Tibial artery (tissue), 4 donors: ENCODE measurements around the gene PDIK1L.

Experiments
- DNase-seq, 2 donors: peaks; one replicate each; pipeline ENCODE4 v3.0.0-alpha.2; 2019
- H3K27ac ChIP-seq, 2 donors: fragments of 200-600 bp; sonication (generic) in 1 of 2; 1 replicate in 1 of 2; 2 replicates in 1 of 2; pipeline ENCODE4 v1.5.1; 2018 to 2019; ENCODE audit warnings: mild to moderate bottlenecking in 1 of 2
- H3K27me3 ChIP-seq, 2 donors: fragments of 200-600 bp; sonication (generic) in 1 of 2; one replicate each; pipeline versions ENCODE4 v1.5.1 to v1.6.0; 2016 to 2019
- H3K36me3 ChIP-seq, 3 donors: fragments of 200-600 bp; sonication (generic) in 2 of 3; one replicate each; pipeline ENCODE4 v1.5.1; 2016 to 2019; ENCODE audit warnings: mild to moderate bottlenecking in 2 of 3
- H3K4me1 ChIP-seq, 4 donors: fragments of 200-600 bp; sonication (generic) in 2 of 4; 1 replicate in 3 of 4; 2 replicates in 1 of 4; pipeline ENCODE4 v1.5.1; 2016 to 2019
- H3K4me3 ChIP-seq, 2 donors: fragments of 200-600 bp; sonication (generic) in 1 of 2; 1 replicate in 1 of 2; 2 replicates in 1 of 2; pipeline ENCODE4 v1.5.1; 2018 to 2019; ENCODE audit warnings: mild to moderate bottlenecking in 2 of 2
- H3K9me3 ChIP-seq, 3 donors: fragments of 200-600 bp; sonication (generic) in 1 of 3; one replicate each; pipeline ENCODE4 v1.5.1; 2016 to 2019
- intact Hi-C: fragments of 100-400 bp; cut with DNase I; formaldehyde crosslinking; loops from one replicate; pipeline ENCODE4 v1.15.0; 2023; ENCODE audit warnings: low total_unique reads
- TF ChIP-seq, protein P1 (sequence below), 2 experiments: fragments of 200-600 bp in 1 of 2; fragments of 450-650 bp in 1 of 2; IDR thresholded peaks; one replicate each; pipeline ENCODE4 v1.5.1; 2017 to 2019; ENCODE audit warnings: antibody characterized with exemption in 2 of 2, mild to moderate bottlenecking in 1 of 2, moderate library complexity in 1 of 2

Gene PDIK1L

DNA sequence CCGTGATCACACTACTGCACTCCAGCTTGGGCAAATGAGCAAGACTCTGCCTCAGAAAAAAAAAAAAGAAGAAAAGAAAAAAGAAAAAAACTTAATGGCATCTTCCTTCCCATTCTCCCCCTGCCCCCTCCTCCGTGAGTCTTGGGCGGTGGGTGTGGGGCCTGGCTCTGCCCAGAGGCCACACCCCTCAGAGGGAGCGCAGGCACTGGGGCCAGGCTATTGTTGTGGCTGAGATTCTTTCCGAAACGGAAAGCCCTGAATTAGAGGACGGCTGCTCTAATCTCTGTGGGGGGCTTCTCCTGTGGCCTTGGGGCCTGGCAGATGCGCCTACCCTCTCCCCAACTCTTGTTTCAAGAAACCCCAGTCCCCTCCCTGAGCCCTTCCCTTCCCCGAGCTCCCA lies 43.1 kb downstream of the PDIK1L start:
- no peak for DNase-seq
- Histone ChIP-seq H3K4me3 (no peak overlapping the region), H3K27me3 (peaks cover 0 to 58% of the 10 kb centered on the region in 2 donors), H3K27ac (no peak overlapping the region), H3K4me1 (no peaks in the 10 kb centered on the region), H3K9me3 (no peaks in the 10 kb centered on the region), H3K36me3 (no peaks in the 10 kb centered on the region)
- intact Hi-C loops = no loop called here
- TF ChIP-seq, protein P1, sequence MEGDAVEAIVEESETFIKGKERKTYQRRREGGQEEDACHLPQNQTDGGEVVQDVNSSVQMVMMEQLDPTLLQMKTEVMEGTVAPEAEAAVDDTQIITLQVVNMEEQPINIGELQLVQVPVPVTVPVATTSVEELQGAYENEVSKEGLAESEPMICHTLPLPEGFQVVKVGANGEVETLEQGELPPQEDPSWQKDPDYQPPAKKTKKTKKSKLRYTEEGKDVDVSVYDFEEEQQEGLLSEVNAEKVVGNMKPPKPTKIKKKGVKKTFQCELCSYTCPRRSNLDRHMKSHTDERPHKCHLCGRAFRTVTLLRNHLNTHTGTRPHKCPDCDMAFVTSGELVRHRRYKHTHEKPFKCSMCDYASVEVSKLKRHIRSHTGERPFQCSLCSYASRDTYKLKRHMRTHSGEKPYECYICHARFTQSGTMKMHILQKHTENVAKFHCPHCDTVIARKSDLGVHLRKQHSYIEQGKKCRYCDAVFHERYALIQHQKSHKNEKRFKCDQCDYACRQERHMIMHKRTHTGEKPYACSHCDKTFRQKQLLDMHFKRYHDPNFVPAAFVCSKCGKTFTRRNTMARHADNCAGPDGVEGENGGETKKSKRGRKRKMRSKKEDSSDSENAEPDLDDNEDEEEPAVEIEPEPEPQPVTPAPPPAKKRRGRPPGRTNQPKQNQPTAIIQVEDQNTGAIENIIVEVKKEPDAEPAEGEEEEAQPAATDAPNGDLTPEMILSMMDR (IDR thresholded peaks at IDR 0.05) = no peak

DNA sequence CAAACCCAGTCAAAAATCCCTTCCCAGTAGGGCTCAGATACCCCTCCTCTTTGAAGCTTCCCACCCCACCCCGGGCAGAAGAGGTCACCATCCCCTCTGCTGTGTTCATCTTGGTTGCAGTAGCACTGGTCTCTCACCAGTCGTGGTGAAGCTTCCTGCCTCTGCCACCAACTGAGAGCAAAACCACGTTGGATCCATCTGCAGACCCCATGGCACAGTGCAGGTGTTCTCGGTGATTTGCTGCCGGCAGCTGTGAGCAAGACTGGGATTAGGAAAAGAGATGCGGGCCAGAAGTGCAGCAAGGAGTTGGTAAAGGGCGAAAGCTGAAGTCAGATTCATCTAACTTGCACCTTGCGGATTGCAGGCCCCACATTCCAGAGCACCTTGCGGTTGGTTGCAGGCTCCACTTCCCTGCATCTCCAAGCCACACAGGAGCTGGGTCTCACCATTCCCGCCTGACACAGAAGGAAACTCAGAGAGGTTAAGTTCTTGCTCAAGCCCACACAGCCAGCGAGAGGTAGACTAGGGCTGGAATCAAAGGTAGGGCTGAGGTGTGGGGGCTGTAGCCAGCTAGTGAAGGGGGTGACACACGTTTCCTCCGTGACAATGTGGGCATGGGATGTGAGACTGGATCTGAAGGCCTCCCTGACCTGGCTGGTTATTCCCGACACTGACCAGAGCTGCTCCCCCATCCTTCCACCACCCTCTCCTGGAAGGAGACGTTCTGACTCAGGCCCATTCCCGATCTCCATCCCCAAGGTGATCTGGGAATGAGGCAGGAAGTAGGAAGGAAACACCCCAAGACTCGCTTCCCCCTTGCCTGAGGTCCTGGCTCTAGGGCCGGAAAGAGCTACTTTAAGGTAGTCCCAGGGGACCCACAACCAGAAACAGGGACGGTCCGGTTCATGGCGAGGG lies 44.0 kb downstream of the PDIK1L start:
- no peaks in the 10 kb centered on the region for H3K36me3 ChIP-seq
- DNase-seq = no peak
- H3K27ac ChIP-seq = no peak overlapping the region
- H3K9me3 ChIP-seq = no peaks in the 10 kb centered on the region
- H3K4me1 ChIP-seq = no peaks in the 10 kb centered on the region
- TF ChIP-seq, protein P1 (IDR thresholded peaks at IDR 0.05) = no peak
- intact Hi-C loops = no loop called here
- H3K27me3 ChIP-seq = peaks cover 0 to 56% of the 10 kb centered on the region in 2 donors
- H3K4me3 ChIP-seq = peak overlapping the region; percentile 6 to 23

DNA sequence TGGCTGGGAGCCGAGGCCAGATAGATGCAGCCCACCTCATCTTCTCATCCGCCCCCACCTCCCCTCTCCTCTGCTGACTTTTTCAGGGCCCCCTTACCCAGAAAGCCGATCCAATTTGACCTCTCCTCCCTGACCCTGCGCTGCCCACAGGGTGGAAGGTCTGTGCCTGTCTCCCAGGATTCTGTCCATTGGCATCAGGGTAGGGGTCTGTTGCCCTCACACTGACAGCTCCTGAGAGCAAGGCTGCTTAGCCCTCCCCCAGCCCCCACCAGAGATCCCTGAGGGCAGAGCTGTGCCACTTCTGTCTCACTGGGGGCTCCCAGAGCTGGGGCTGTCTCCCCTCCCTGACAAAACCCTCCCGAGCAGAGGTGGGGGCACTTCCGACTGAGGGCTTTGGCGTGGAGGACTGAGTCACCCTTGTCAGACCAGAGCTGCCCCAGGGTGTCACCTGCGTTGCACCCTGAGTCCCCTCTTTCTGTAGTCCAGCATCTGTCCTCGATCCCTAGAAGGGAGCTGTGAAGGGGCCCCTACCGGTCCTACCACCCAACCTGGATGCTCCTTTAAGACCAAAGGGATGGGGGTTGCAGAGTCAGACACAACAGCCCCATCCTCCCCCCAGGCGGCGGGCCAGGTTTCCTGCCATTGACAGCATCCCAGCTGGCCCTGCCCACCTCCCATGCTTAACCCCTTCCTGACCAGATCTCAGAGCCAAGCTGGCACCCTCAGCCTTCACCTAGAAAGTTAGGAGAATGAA lies 44.8 kb downstream of the PDIK1L start:
- Histone ChIP-seq H3K36me3 (no peaks in the 10 kb centered on the region), H3K27me3 (peaks cover 0 to 57% of the 10 kb centered on the region in 2 donors), H3K27ac (no peak overlapping the region), H3K4me3 (peak overlapping the region; percentile 6 to 23), H3K9me3 (no peaks in the 10 kb centered on the region), H3K4me1 (peaks cover 0 to 8% (median 5%) of the 10 kb centered on the region in 4 donors)
- peak in 1 of 2 donors; percentile 40 for DNase-seq
- intact Hi-C loops = no loop called here
- TF ChIP-seq, protein P1 (IDR thresholded peaks at IDR 0.05) = no peak

DNA sequence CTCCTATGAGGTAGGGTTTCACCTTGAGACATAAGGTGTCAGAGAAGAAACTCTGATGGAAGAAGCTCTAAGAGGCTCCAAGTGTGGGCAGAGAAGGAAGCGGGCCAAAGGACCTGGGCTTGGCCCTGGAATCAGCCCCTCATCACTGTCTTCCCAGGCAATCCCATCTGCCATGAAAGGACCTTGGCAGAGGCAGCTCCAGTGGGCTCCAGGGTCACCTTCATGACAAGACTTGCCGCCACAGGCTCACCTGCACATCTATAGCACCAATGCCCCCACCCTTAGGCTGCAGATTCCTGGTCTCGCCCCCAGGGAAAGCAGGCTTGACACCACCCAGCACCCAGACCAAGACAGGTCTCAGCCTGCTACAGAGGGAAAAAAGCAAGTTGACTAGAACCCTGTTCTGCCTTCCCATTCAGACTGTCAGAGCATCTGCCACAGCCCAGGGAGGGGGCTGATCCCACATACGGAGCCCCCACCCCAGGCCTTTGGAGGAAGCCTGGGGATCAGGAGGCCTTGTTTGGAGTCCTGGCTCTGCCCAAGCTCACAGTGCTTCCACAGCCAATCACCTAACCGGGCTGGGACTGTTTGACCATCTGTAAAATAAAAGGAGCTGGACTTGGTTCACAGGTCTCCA lies 46.8 kb downstream of the PDIK1L start:
- Histone ChIP-seq H3K27me3 (peaks cover 0 to 57% of the 10 kb centered on the region in 2 donors), H3K4me1 (peaks cover 0 to 18% (median 10%) of the 10 kb centered on the region in 4 donors), H3K27ac (no peak overlapping the region), H3K9me3 (no peaks in the 10 kb centered on the region), H3K36me3 (no peaks in the 10 kb centered on the region), H3K4me3 (peak overlapping the region in 1 of 2 donors; percentile 63)
- intact Hi-C loops = no loop called here
- TF ChIP-seq, protein P1 (IDR thresholded peaks at IDR 0.05) = no peak
- DNase-seq = no peak

DNA sequence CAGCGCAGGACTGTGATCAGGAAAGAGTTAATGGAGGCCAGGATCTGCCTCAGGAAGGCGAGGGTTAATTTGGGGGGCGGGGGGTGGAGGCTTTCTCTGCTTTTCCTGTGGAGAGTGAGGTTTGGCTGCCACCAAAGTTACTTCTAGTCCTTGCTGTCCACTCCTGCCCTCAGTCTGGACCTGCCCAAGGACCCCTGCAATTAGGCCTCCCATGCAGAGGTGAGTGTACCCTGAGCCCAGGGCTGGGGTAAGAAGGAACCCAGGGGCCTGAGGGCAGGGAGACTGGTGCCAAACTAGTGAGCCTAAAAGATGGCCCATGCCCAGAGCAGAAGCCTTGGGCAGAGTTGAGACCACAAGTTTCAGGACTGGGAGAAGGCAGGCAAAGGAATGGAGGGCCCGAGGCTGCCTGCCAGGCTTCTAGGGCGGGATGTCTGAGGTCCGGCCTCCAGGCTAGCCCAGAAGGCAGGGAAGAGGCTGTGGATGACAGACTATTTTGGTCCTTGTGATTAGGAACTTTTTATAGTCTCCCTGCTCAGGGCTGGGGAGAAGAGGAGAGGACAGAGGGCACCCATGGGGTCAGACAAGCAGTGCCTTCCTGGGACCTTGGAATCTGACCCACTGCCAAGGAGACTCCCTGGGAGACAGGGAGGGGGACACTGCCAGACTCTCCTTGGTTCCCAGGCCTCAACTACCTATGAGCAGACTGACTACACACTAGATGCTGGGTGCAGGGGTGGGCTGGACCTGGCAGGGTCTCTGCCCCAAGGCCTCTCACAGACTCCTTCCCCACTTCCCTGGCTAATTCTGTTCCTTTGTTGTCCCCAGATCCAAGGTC lies 47.5 kb downstream of the PDIK1L start, which contains the start of gene FAM110D:
Gene FAM110D, plus strand, starts transcription at position 172 of the 835 bp plus-strand sequence. CDS start 2,213 bp downstream, outside the sequence.
- DNase-seq = peak in 1 of 2 donors; percentile 37
- Histone ChIP-seq H3K27me3 (peaks cover 0 to 55% of the 10 kb centered on the region in 2 donors), H3K9me3 (no peaks in the 10 kb centered on the region), H3K4me3 (peak within 1 kb of the TSS; percentile 15 to 63), H3K36me3 (no peaks in the 10 kb centered on the region), H3K27ac (no peak within 1 kb of the TSS), H3K4me1 (peaks cover 0 to 22% (median 16%) of the 10 kb centered on the region in 4 donors)
- TF ChIP-seq, protein P1 (IDR thresholded peaks at IDR 0.05) = no peak
- intact Hi-C loops = no loop called here
